ENCODE measurements around the gene TOX4. TPM values are rescaled to one million over a fixed set of nuclear protein-coding genes. Genes with fewer than 3 reads are reported as not detected.

Gene TOX4
- total RNA-seq (2021; ENCODE audit: unreplicated experiment) (50.1 TPM), Bru-seq, nascent RNA (percentile 69 among the genes with signal in this experiment), BruChase-seq, experiment 1, labeled RNA remaining after a 2-hour chase (percentile 76 among the genes with signal in this experiment), BruChase-seq, experiment 2, labeled RNA remaining after a 6-hour chase (percentile 87 among the genes with signal in this experiment)
- 43.4 TPM for polyA plus RNA-seq (2012; ENCODE audit: insufficient read length)
- long read RNA-seq, full-length matches to known transcripts = 11 of 55 reads
- long read RNA-seq, partial matches to known transcripts = 35 of 55 reads
- long read RNA-seq, other reads (novel, unspliced or antisense) = 9 of 55 reads

GRCh38 chr14:21476925-21477681 is at the start of gene TOX4, which contains the start of gene RAB2B:
TOX4 (plus strand) TSS chr14:21477195; CDS start chr14:21477279, 84 bp downstream.
RAB2B (minus strand) TSS chr14:21476959; CDS start chr14:21476872, 87 bp downstream.
- Histone ChIP-seq H3K27ac (ENCODE audit: low read length) (peak within 1 kb of the TSS; percentile 88), H3K27me3 (ENCODE audit: control insufficient read depth, insufficient read depth, low read length) (no peaks in the 10 kb centered on the region), H3K9me3 (ENCODE audit: control insufficient read depth, insufficient read depth, low read depth, low read length) (no peaks in the 10 kb centered on the region), H3K36me3 (ENCODE audit: control insufficient read depth, insufficient read depth, low read length) (peaks cover 8% of the 10 kb centered on the region), H3K4me3 (ENCODE audit: low read depth in 2 of 2, low read length in 2 of 2) (peak within 1 kb of the TSS; percentile 92 to 99), H3K4me1 (ENCODE audit: control insufficient read depth, insufficient read depth, low read length) (peaks cover 6% of the 10 kb centered on the region)
- CTCF ChIA-PET = no interaction called here
- POLR2A ChIA-PET = interaction anchor here (0.6 kb wide), 1 partner anchor 40 kb away, joined by 3 read pairs; no protein-coding TSS in a partner anchor
- ATAC-seq = peak; percentile 99
- DNase-seq (ENCODE audit: low read depth, low spot score) = peak; percentile 96
- in situ Hi-C loops (cut with HindIII; ENCODE audit: low pct_unique_long_range_greater_than_20kb, low sequenced_read_pairs) = no loop called here
- TF ChIP-seq TCF7L2 (IDR thresholded peaks at IDR 0.05; ENCODE audit: low read depth, low read length) = no peak
- TF ChIP-seq SIN3A (IDR thresholded peaks at IDR 0.05; ENCODE audit: borderline replicate concordance, insufficient read depth, low read depth, low read length) = no peak
- peak; percentile 94 for TF ChIP-seq CTCF (IDR thresholded peaks at IDR 0.05)
- peak; percentile 57; the same call in 1 of the 2 replicates for TF ChIP-seq POLR2AphosphoS5 (IDR thresholded peaks at IDR 0.05; ENCODE audit: low read depth, low read length)
- intact Hi-C loops (cut with micrococcal nuclease; ENCODE audit: unreplicated experiment) = no loop called here
- no TSS peak for BruUV-seq (replicated peaks)

GRCh38 chr14:21428930-21429329 is 48.1 kb upstream of the TOX4 start:
- intact Hi-C loops (cut with micrococcal nuclease; ENCODE audit: unreplicated experiment) = no loop called here
- ATAC-seq (no peak), DNase-seq (ENCODE audit: low read depth, low spot score) (no peak)
- Histone ChIP-seq H3K27ac (ENCODE audit: low read length) (no peak overlapping the region), H3K4me3 (ENCODE audit: low read depth in 2 of 2, low read length in 2 of 2) (no peak overlapping the region), H3K9me3 (ENCODE audit: control insufficient read depth, insufficient read depth, low read depth, low read length) (no peaks in the 10 kb centered on the region), H3K4me1 (ENCODE audit: control insufficient read depth, insufficient read depth, low read length) (no peaks in the 10 kb centered on the region), H3K36me3 (ENCODE audit: control insufficient read depth, insufficient read depth, low read length) (peaks cover 24% of the 10 kb centered on the region), H3K27me3 (ENCODE audit: control insufficient read depth, insufficient read depth, low read length) (no peaks in the 10 kb centered on the region)
- POLR2A ChIA-PET = no interaction called here
- CTCF ChIA-PET = no interaction called here
- TF ChIP-seq CTCF (IDR thresholded peaks at IDR 0.05) = no peak
- no peak for TF ChIP-seq POLR2AphosphoS5 (IDR thresholded peaks at IDR 0.05; ENCODE audit: low read depth, low read length)
- no peak for TF ChIP-seq TCF7L2 (IDR thresholded peaks at IDR 0.05; ENCODE audit: low read depth, low read length)
- TF ChIP-seq REST (IDR thresholded peaks at IDR 0.05; ENCODE audit: insufficient read depth in 1 of 2, low read depth in 2 of 2, low read length in 1 of 2) = no peak
- TF ChIP-seq SIN3A (IDR thresholded peaks at IDR 0.05; ENCODE audit: borderline replicate concordance, insufficient read depth, low read depth, low read length) = no peak
- no TSS peak for BruUV-seq (replicated peaks)
- in situ Hi-C loops (cut with HindIII; ENCODE audit: low pct_unique_long_range_greater_than_20kb, low sequenced_read_pairs) = no loop called here

All from Panc1 (cell line).